Loucy (cell line): ENCODE measurements around the gene ACSBG1.

Experiments used
- H2AFZ ChIP-seq: fragments of 200-600 bp; sonication (generic); 2 replicates; pipeline ENCODE4 v1.6.0; 2016; ENCODE audit warnings: antibody characterized with exemption, mild to moderate bottlenecking, low read length, moderate library complexity
- H3F3A ChIP-seq: fragments of 200-600 bp; 2 replicates; pipeline ENCODE4 v1.6.0; 2016; ENCODE audit warnings: antibody characterized with exemption, low read depth, mild to moderate bottlenecking
- H3K27me3 ChIP-seq: fragments of 200-600 bp; sonication (generic); 2 replicates; pipeline ENCODE4 v1.6.1; 2014; ENCODE audit warnings: low read length, mild to moderate bottlenecking; ENCODE audit not compliant: insufficient read depth, poor library complexity, severe bottlenecking
- H3K36me3 ChIP-seq: fragments of 200-600 bp; sonication (generic); 2 replicates; pipeline ENCODE4 v1.6.1; 2016; ENCODE audit warnings: low read length; ENCODE audit not compliant: insufficient read depth
- H3K4me1 ChIP-seq: fragments of 200-600 bp; sonication (generic); 2 replicates; pipeline ENCODE4 v1.5.1; 2014; ENCODE audit warnings: low read length, mild to moderate bottlenecking; ENCODE audit not compliant: insufficient read depth, poor library complexity, severe bottlenecking
- H3K4me2 ChIP-seq: fragments of 200-600 bp; sonication (generic); 2 replicates; pipeline ENCODE4 v1.6.0; 2014; ENCODE audit warnings: antibody characterized with exemption, low read length, low read depth, mild to moderate bottlenecking; ENCODE audit not compliant: poor library complexity, severe bottlenecking
- H3K4me3 ChIP-seq: fragments of 200-600 bp; sonication (generic); 2 replicates; pipeline ENCODE4 v1.5.1; 2014; ENCODE audit warnings: low read length, mild to moderate bottlenecking, mixed read lengths; ENCODE audit not compliant: poor library complexity, severe bottlenecking
- H3K79me2 ChIP-seq: fragments of 200-600 bp; sonication (generic); 2 replicates; pipeline ENCODE4 v1.6.1; 2014; ENCODE audit warnings: low read length; ENCODE audit not compliant: insufficient read depth
- H3K9ac ChIP-seq: fragments of 200-600 bp; sonication (generic); 2 replicates; pipeline ENCODE4 v1.6.0; 2014; ENCODE audit warnings: mild to moderate bottlenecking, low read depth, low read length, moderate library complexity; ENCODE audit not compliant: poor library complexity, severe bottlenecking
- H3K9me2 ChIP-seq: fragments of 200-600 bp; sonication (generic); replicated peaks from 2 replicates; pipeline ENCODE4 v1.6.1; 2016; ENCODE audit warnings: low read depth, low read length, mixed read lengths
- H3K9me3 ChIP-seq: fragments of 200-600 bp; sonication (generic); 2 replicates; pipeline ENCODE4 v1.6.1; 2014; ENCODE audit warnings: mild to moderate bottlenecking, antibody characterized with exemption, low read length, low read depth; ENCODE audit not compliant: insufficient read depth
- H4K20me1 ChIP-seq: fragments of 200-600 bp; sonication (generic); 2 replicates; pipeline ENCODE4 v1.6.0; 2014; ENCODE audit warnings: antibody characterized with exemption, low read length, mild to moderate bottlenecking; ENCODE audit not compliant: insufficient read depth, poor library complexity, severe bottlenecking
- EZH2phosphoT487 ChIP-seq: fragments of 200-600 bp; IDR thresholded peaks from 2 replicates; pipeline ENCODE4 v1.6.1; 2018; ENCODE audit warnings: antibody characterized with exemption, mild to moderate bottlenecking, moderate library complexity, borderline replicate concordance
- TF ChIP-seq, protein P1 (sequence below): fragments of 200-600 bp; sonication (generic); conservative IDR thresholded peaks from 2 replicates; pipeline ENCODE4 v1.5.1; 2014; ENCODE audit warnings: mild to moderate bottlenecking, antibody characterized with exemption, low read length

ACSBG1 gene

DNA sequence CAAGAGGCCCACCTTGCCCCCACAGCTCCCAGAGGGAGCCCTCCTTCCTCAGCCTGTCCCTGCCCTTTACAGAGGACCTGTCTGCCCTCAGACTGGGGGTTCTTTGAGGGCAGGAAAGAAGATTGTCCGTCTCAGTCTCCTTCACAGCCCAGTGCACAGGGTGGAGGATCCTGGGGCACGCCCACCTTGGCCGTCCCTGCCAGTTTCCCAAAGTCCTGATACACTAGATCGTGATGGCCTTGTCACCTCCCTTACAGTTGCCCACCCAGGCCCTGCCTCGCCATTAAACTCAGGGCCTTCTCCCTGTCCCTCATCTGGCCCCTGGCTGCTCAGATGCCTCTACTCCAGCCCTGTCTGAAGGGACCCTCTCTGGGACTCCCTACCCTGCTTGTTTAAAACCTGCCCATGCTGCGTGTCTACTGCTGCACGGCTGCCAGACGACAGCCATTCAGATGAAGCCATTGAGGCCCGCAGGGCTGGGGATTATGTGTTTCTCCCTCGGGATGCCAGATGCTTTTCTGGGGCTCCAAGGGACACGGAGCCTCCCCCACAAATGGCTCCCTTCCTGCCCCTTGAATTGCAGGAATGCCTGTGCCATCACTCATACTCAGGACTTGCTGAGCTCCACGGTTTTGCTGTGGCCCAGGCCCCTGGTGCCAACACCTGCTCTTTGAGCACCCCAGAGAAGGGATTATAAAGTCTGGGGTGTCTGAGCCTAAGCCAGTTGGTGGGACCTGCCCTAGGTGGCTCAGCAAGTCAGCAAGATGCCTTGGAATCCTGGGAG is 27.8 kb downstream of the ACSBG1 start:
- Histone ChIP-seq H3K4me1 (no peaks in the 10 kb centered on the region), H3K27me3 (no peaks in the 10 kb centered on the region), H3K9me2 (no peaks in the 10 kb centered on the region), H3K4me2 (no peak overlapping the region), H2AFZ (no peak overlapping the region), H3K79me2 (no peaks in the 10 kb centered on the region), H3K4me3 (no peak overlapping the region), H3K9me3 (no peaks in the 10 kb centered on the region), H3K36me3 (no peaks in the 10 kb centered on the region), H4K20me1 (no peaks in the 10 kb centered on the region), H3K9ac (no peak overlapping the region), H3F3A (no peaks in the 10 kb centered on the region)
- TF ChIP-seq EZH2phosphoT487, result no peak
- TF ChIP-seq, protein P1, sequence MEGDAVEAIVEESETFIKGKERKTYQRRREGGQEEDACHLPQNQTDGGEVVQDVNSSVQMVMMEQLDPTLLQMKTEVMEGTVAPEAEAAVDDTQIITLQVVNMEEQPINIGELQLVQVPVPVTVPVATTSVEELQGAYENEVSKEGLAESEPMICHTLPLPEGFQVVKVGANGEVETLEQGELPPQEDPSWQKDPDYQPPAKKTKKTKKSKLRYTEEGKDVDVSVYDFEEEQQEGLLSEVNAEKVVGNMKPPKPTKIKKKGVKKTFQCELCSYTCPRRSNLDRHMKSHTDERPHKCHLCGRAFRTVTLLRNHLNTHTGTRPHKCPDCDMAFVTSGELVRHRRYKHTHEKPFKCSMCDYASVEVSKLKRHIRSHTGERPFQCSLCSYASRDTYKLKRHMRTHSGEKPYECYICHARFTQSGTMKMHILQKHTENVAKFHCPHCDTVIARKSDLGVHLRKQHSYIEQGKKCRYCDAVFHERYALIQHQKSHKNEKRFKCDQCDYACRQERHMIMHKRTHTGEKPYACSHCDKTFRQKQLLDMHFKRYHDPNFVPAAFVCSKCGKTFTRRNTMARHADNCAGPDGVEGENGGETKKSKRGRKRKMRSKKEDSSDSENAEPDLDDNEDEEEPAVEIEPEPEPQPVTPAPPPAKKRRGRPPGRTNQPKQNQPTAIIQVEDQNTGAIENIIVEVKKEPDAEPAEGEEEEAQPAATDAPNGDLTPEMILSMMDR, result no peak

DNA sequence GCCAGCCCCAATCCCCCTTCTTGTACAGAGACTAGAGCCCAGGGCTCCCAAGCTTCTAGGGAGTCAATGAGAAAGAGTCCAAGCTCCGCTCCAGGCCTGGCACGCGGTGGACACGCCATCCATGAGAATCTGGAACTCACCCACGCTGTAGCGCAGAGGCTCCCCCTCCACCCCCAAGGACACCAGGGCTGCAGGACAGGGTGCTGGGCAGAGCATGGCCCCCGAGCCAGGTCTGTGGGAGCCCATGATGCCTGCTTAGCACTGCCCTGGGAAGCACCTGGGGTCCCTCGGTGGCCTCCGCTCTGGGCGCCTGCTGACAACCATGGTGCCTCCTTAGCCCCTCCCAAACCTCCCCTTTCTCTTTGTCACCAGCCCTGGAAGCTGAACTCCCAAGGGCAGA is 28.5 kb downstream of the ACSBG1 start:
- Histone ChIP-seq H3K4me1 (no peaks in the 10 kb centered on the region), H3K79me2 (no peaks in the 10 kb centered on the region), H3K36me3 (no peaks in the 10 kb centered on the region), H3K4me2 (no peak overlapping the region), H3K4me3 (no peak overlapping the region), H4K20me1 (no peaks in the 10 kb centered on the region), H3K27me3 (no peaks in the 10 kb centered on the region), H3K9ac (no peak overlapping the region), H3K9me3 (no peaks in the 10 kb centered on the region), H3K9me2 (no peaks in the 10 kb centered on the region), H3F3A (no peaks in the 10 kb centered on the region), H2AFZ (no peak overlapping the region)
- no peak for TF ChIP-seq EZH2phosphoT487
- TF ChIP-seq, protein P1, result no peak

DNA sequence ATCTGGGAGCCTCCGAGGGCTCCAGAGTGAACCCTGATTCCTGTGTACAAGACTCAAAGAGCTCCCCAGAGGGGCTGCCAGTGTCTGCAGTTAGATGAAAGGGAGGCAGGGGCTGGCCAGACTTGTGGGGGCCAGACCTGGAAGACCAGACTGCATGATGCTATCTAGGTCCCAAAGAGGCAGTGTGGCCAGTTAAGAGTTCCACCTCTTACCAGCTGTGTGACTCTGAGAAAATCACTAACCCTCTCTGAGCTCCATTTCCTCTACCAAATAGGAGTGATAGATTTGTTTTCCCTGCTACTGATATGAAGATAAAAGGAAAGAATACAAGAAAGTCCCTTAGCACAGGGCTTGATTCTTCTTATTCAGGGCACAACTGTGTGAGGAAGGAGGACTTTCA is 29.0 kb downstream of the ACSBG1 start:
- no peaks in the 10 kb centered on the region for H3K9me3 ChIP-seq
- TF ChIP-seq, protein P1, result no peak
- no peak for TF ChIP-seq EZH2phosphoT487
- no peaks in the 10 kb centered on the region for H3K79me2 ChIP-seq
- H4K20me1 ChIP-seq, result no peaks in the 10 kb centered on the region
- no peaks in the 10 kb centered on the region for H3K9me2 ChIP-seq
- no peaks in the 10 kb centered on the region for H3K4me1 ChIP-seq
- H3F3A ChIP-seq, result no peaks in the 10 kb centered on the region
- no peaks in the 10 kb centered on the region for H3K27me3 ChIP-seq
- H3K4me2 ChIP-seq, result no peak overlapping the region
- H3K36me3 ChIP-seq, result no peaks in the 10 kb centered on the region
- H3K4me3 ChIP-seq, result no peak overlapping the region
- no peak overlapping the region for H2AFZ ChIP-seq
- H3K9ac ChIP-seq, result no peak overlapping the region
